ENCODE data around the gene ATG16L1. TPM values are rescaled to one million over a fixed set of nuclear protein-coding genes. Genes with fewer than 3 reads are reported as not detected.

The ATG16L1 gene
- total RNA-seq, 1 donor from 2014 or later = 26.6 TPM

- peaks cover 17% of the 10 kb centered on the region for H3K4me1 ChIP-seq
- H3K4me3 ChIP-seq = no peak overlapping the region
- DNase-seq (no peak), ATAC-seq (no peak)
- H3K36me3 ChIP-seq = peaks cover 6% of the 10 kb centered on the region
- no peak overlapping the region for H3K27ac ChIP-seq
- intact Hi-C loops (cut with DNase I) = no loop called here
- H3K9me3 ChIP-seq = no peaks in the 10 kb centered on the region
- no peaks in the 10 kb centered on the region for H3K27me3 ChIP-seq
- no peak for TF ChIP-seq CTCF (IDR thresholded peaks at IDR 0.05)
These were observed 42.3 kb upstream of the ATG16L1 start for GRCh38 chr2:233209117-233209532.

- H3K4me3 ChIP-seq = no peak overlapping the region
- H3K4me1 ChIP-seq = peaks cover 17% of the 10 kb centered on the region
- H3K9me3 ChIP-seq = no peaks in the 10 kb centered on the region
- H3K36me3 ChIP-seq = peaks cover 6% of the 10 kb centered on the region
- DNase-seq = no peak
- intact Hi-C loops (cut with DNase I) = no loop called here
- no peaks in the 10 kb centered on the region for H3K27me3 ChIP-seq
- no peak for ATAC-seq
- H3K27ac ChIP-seq = no peak overlapping the region
- TF ChIP-seq CTCF (IDR thresholded peaks at IDR 0.05) = no peak
These were observed 41.8 kb upstream of the ATG16L1 start for GRCh38 chr2:233209533-233210171.

GRCh38 chr2:233210281-233210680, 41.2 kb upstream of the ATG16L1 start:
- Histone ChIP-seq H3K9me3 (no peaks in the 10 kb centered on the region), H3K4me3 (no peak overlapping the region), H3K36me3 (peaks cover 6% of the 10 kb centered on the region), H3K27me3 (no peaks in the 10 kb centered on the region), H3K27ac (no peak overlapping the region), H3K4me1 (peaks cover 17% of the 10 kb centered on the region)
- no peak for TF ChIP-seq CTCF (IDR thresholded peaks at IDR 0.05)
- DNase-seq (no peak), ATAC-seq (no peak)
- intact Hi-C loops (cut with DNase I) = no loop called here

GRCh38 chr2:233210843-233211547, 40.5 kb upstream of the ATG16L1 start:
- intact Hi-C loops (cut with DNase I) = no loop called here
- Histone ChIP-seq H3K9me3 (no peaks in the 10 kb centered on the region), H3K27ac (peak overlapping the region; percentile 34), H3K4me3 (peak overlapping the region; percentile 26), H3K27me3 (no peaks in the 10 kb centered on the region), H3K36me3 (peaks cover 6% of the 10 kb centered on the region), H3K4me1 (peaks cover 17% of the 10 kb centered on the region)
- peak; percentile 81 for ATAC-seq
- peak; percentile 89 for DNase-seq
- no peak for TF ChIP-seq CTCF (IDR thresholded peaks at IDR 0.05)

GRCh38 chr2:233211548-233211895, 40.0 kb upstream of the ATG16L1 start:
- no peak for TF ChIP-seq CTCF (IDR thresholded peaks at IDR 0.05)
- Histone ChIP-seq H3K4me1 (peaks cover 17% of the 10 kb centered on the region), H3K4me3 (no peak overlapping the region), H3K36me3 (peaks cover 5% of the 10 kb centered on the region), H3K9me3 (no peaks in the 10 kb centered on the region), H3K27ac (peak overlapping the region; percentile 34), H3K27me3 (no peaks in the 10 kb centered on the region)
- intact Hi-C loops (cut with DNase I) = no loop called here
- DNase-seq (no peak), ATAC-seq (no peak)
